Measurements from ENCODE around the gene ATP13A3.

Gene ATP13A3

DNA sequence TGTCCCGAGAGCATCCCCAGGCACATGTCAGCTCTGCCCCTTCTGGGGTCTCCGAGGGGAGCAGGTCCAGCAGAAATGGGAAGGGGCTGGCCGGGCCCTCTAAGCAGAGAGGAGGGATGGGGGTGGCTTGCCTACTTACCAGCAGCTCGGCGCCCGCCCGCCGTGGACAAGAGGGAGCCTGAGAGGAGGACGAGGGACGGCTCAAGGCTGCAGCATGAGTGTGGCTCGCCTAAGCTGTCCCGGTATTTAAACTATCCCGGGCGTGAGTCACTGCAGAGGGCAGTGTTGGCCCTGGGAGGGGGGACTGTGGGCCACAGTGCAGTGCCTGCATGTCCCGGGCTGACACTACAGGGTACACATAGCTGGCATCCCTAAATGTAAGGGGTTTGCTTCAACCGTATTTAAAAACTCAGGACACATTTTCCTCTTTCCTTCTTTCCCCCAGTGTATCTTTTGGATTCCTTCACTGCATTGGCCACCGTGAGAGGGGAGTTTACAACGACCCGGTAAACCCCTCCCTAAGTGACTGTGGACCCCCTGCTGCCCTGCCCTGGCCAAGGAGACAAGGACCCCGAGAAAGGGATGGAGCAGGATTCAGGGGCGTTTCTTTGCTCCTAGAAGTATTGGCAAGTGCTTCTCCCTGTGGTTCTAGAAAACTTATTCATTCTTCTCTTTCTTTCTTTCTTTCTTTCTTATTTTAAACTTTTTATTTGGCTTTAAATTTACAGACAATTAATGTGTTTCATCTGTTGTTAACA, 117.1 kb downstream of the ATP13A3 start, which contains the start of gene LRRC15:
LRRC15 (minus strand) TSS at position 222 of the 758 bp plus-strand sequence. CDS start 8,700 bp downstream, outside the sequence.
- DNase-seq (ENCODE audit: low read depth): no peak

DNA sequence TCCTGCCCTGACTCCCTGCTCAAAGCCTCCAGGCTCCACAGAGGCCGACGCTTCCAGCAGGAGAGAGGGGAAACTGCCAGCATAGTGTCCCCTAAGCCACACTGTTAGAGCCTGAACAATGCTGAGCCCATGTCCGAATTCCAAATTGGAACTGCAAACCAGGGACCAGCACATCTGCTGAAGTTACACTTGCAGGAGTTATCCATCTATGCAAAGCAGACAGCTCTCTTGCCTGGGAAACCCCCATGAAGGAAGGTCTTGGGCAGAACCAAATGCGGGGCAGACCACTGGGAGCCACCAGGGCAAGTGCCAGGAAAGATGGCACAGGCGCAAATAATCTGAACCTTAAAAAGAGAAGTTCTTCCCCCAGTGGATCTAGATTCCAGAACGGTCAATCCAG, 117.9 kb downstream of the ATP13A3 start:
- DNase-seq (ENCODE audit: low read depth): no peak

DNA sequence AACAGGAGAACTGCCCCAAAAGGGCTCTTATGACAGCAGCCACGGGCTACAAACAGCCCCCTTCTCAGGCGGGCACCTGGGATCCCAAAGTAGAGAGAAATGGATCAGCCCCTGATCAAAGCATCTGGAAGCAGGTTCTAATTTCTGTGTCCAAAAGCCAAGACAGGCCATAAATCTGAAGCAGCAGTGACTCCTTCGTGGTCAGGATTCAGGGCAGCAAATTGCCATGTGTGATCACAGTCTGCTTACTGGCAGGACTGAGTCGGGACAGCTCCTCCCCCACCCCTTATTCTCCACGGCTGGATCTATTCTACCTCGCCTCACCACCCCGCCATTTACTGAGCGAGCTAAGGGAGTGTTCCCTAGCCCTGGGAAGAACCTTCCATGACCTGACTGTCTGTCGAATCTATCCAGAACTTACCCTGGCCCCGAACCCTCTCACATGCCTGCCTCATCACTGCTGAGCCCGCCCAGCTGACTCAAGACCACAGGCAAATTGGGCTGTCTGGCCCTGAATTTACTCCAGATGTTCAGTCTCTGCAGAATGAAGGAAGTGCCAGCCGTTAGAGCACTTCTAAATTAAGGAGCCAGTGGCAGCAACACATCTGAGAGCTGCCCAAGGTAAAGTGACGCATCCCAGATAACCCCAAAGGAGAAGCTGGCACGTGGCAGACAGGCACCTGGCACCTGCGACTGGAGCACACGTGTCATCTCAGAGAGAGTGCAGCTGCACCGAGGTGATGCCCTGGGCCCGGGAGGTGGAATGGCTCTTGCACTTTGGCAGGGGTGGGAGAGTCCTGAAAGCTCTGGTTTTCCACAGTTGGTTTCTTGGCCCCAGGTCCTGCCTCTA, 118.6 kb downstream of the ATP13A3 start:
- no peak for DNase-seq (ENCODE audit: low read depth)

DNA sequence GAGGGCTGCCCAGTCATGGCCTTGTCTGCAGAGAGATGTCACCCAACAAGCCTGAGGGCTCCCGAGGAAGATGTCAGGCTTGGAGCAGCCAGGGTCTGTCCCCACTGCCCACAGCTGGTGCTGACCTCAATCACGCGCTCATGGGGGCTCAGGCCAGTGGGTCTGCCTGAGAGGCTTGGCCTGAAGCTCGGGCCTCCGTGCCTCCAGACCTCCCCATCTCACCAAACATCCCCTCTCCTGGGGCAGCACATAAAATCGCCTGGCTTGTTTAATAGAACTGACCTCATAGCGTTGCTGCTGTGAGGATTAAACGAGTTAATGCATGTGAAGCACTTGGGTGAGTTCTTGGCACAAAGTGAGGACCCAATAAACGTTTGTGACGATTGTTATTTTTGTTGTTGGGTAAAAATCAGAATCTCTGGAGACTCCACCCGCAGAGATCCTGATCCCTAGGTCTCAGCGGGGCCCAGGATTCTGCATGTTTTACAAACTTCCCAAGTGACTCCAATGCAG, 120.8 kb downstream of the ATP13A3 start:
- DNase-seq (ENCODE audit: low read depth): no peak

DNA sequence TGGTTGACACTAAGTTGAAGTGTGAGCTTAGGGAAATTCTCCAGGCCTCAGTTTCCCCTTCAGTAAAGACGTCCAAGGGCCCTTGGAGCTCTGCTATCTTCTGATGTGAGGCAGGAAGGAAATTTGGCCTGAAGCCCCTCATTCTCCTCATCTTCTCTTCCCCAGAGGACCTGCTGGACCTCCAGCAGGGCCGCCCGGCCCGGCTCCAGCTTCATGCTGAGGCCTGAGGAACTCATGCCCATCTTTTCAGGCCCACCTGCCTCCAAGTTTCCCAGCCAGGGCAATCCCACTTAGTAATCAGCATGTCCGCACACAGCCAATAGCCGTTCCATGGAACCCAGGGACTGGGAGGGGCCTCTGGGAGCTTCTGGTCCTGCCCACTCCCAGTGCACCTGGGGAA, 121.3 kb downstream of the ATP13A3 start:
- no peak for DNase-seq (ENCODE audit: low read depth)

DNA sequence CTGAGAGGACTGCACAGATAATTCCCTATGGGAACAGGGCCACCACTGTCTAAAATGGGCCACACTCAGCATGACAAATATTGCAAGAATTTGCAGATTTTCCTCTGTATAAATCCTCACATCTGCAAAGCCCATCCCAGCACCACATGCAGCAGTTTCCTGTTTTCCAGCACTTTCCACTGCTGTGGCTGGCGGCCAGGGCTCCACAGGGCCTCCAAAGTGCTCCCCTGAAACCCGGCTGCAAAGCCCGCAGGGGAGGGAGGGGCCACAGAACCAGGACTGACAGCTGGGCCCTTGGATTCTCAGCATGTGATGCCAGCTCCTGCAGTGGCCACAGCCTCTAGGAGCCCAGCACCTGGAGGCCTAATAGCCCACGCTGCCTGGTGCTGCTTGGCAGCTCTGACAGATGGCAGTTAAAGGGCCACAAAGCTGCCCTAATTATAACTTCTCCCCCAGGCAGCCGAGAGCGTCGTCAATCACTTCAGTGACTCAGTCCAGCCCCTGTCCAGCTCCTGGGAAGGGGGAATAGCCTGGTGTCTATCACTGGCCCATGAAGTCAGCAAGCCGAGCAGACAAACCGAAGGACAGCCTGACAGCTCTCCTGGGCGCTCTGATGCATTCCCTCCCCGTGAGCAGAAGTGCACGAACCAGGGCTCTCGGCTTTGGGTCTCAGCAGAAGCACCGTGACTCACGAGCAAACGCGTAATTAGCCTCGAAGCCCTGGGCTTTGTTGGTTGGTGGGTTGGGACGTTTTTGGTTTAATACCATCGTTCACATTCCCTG, 122.0 kb downstream of the ATP13A3 start:
- DNase-seq (ENCODE audit: low read depth): no peak

DNA sequence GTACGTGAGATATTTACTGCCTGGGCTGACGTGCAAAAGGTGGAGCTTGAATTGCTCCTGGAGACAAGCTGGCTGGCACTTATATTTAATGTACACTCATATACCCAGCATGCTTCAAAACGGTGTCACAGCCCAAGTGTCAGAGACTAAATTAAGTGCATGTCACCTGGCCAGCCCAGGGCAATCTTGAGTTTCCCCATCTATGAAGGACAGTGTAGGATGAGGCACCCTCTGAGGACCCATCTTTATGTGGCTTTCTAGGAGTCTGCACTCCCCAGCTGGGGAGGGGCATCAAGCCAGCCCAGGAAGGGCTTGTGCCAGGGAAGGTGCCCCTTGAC, 122.5 kb downstream of the ATP13A3 start:
- no peak for DNase-seq (ENCODE audit: low read depth)

DNA sequence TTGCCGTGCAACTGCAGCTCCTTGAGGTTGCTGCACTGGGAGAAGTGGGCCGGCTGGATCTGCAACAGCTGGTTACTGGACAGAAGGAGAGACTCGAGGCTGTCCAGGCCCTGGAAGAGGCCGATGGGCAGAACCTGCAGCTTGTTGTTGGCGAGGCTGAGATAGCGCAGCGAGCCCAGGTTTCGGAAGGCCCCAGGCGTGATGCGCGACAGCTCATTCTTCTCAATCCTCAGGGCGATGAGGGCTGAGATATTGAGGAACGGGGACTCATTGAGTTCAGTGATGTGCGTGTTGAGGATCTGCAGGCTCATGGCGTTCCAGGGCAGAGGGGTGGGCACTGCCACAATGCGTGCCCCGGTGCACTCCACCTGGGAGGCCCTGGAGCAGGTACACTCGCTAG, 126.2 kb downstream of the ATP13A3 start:
- no peak for DNase-seq (ENCODE audit: low read depth)

DNA sequence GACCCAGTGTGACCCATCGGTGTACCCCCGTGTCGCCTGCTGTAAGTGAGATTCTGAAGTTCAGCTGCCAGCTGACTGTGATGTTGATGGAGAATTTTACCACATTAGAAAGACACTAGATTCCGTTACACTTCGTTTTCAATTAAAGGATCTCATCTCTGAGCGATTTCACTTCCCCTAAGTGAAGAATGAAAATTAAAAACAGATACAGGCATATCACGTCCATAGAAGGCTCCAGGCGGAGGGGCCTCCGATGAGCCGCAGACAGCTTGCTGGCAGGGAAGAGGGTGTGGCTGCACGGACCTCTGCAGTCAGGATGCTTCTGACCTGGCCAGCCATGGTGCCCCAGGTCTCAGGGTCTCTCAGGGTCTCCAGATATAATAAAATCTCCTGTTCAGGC, 129.1 kb downstream of the ATP13A3 start:
- no peak for DNase-seq (ENCODE audit: low read depth)

DNA sequence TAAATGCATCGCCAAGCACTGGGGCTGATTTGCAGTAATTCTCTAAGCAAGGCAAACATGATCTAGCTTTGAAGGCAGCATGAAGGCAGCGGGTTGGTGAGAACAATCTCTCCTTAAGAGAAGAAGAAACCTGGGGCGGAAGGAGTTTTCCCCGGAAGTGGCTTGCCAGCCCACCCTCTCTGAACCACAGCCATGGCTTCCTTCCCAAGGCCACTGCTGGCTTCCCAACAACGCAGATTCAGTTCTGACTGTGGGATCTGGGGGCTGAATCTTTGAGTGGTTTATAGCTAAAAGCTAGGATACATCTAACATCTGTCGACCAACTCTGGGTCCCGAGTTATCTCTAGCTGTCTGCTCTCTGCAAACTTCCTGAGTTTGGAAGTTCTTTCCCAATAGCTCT, 131.4 kb downstream of the ATP13A3 start:
- no peak for DNase-seq (ENCODE audit: low read depth)

DNA sequence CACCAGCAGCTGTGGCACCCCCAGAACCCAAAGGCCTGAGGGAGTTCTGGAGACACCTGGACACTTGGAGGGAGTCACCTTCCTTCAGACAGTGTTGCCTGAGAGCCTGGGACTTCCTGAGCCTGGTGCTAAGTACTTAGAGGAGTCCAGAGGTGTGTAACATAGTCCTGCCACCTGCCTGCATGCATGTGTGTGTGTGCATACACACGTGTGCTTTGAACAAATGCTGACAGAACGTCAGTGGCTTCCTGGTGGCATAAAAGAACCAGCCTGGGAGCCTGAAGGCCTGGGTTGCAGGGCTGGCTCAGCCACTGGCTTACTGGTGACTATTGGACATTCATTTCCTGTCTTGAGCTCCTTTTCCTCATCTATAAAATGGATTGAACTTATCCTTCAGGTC, 132.5 kb downstream of the ATP13A3 start:
- DNase-seq (ENCODE audit: low read depth): no peak

Measured in activated gamma-delta T cell treated with anti-CD3 and anti-CD28 coated beads, Interleukin-2, amount 50 U/mL, for 16 hours (primary cell).